Endothelial cell of umbilical vein (primary cell): ENCODE measurements around the gene SPART. TPM values are rescaled to one million over a fixed set of nuclear protein-coding genes. Genes with fewer than 3 reads are reported as not detected.

Source experiments
- BruUV-seq: library from RNA; stranded (reverse); fragments of 400-500 nt; replicated peaks from 2 replicates; lab custom pipeline; 2021; lab: Mats Ljungman, UMichigan
- CTCF ChIA-PET: fragments of 300-600, 350-600 bp; sonication (Branson Sonifier 250); formaldehyde crosslinking; loops from one replicate; lab custom pipeline; 2021; ENCODE audit warnings: antibody characterized with exemption, inconsistent platforms; lab: Charles Lee
- POLR2A ChIA-PET: fragments of 300-600, 350-600 bp; sonication (Branson Sonifier 250); formaldehyde crosslinking; loops from one replicate; lab custom pipeline; 2021; ENCODE audit warnings: antibody characterized with exemption, inconsistent platforms; lab: Charles Lee
- DNase-seq: peaks from one replicate; pipeline ENCODE4 v3.0.0-alpha.2; 2011; ENCODE audit warnings: low read depth, low spot score
- FAIRE-seq: peaks from 2 replicates; lab custom pipeline; 2011; peaks lifted over from hg19 to GRCh38; lab: Jason Lieb, UNC
- H2AFZ ChIP-seq: 2 replicates; pipeline ENCODE4 v1.6.0; 2012; ENCODE audit warnings: low read depth, low read length, control low read depth, inconsistent platforms
- H3K27ac ChIP-seq: 2 replicates; pipeline ENCODE4 v1.5.1; 2011; ENCODE audit warnings: low read depth, mild to moderate bottlenecking, control low read depth, low read length, moderate library complexity; ENCODE audit not compliant: insufficient read depth
- H3K27me3 ChIP-seq, 2 experiments: 2 replicates each; pipeline versions ENCODE4 v1.6.0 to v1.6.1; 2011; ENCODE audit warnings: low read length in 2 of 2, mixed read lengths in 1 of 2; ENCODE audit not compliant: control insufficient read depth in 2 of 2, insufficient read depth in 2 of 2
- H3K36me3 ChIP-seq, 2 experiments: 2 replicates in 1 of 2; 3 replicates in 1 of 2; pipeline ENCODE4 v1.5.1; 2011; ENCODE audit warnings: low read length in 2 of 2, mild to moderate bottlenecking in 1 of 2, moderate library complexity in 1 of 2; ENCODE audit not compliant: control insufficient read depth in 2 of 2, insufficient read depth in 2 of 2; ENCODE audit errors: extremely low read depth in 1 of 2
- H3K4me1 ChIP-seq: 3 replicates; pipeline ENCODE4 v1.5.1; 2011; ENCODE audit warnings: mild to moderate bottlenecking, low read length; ENCODE audit not compliant: control insufficient read depth, insufficient read depth; ENCODE audit errors: extremely low read depth
- H3K4me2 ChIP-seq: 2 replicates; pipeline ENCODE4 v1.6.1; 2011; ENCODE audit warnings: low read length, control low read depth, mixed read lengths; ENCODE audit not compliant: insufficient read depth
- H3K4me3 ChIP-seq, 3 experiments: fragments of 200-600 bp in 1 of 3; sonication (generic), shearing (Covaris generic) in 1 of 3; replicated peaks in 1 of 3; 2 replicates each; pipeline ENCODE4 v1.5.1; 2011 to 2016; ENCODE audit warnings: control low read depth in 3 of 3, low read length in 3 of 3, mild to moderate bottlenecking in 2 of 3, inconsistent platforms in 1 of 3, low read depth in 1 of 3, moderate library complexity in 1 of 3; ENCODE audit not compliant: insufficient read depth in 1 of 3
- H3K79me2 ChIP-seq: 2 replicates; pipeline ENCODE4 v1.6.0; 2012; ENCODE audit warnings: low read length, inconsistent platforms; ENCODE audit not compliant: control insufficient read depth, insufficient read depth
- H3K9ac ChIP-seq: replicated peaks from 2 replicates; pipeline ENCODE3; 2011; ENCODE audit warnings: low read length, control low read depth; ENCODE audit not compliant: insufficient read depth; ENCODE audit errors: extremely low read depth
- H3K9me1 ChIP-seq: replicated peaks from 3 replicates; pipeline ENCODE4 v1.6.0; 2011; ENCODE audit warnings: mild to moderate bottlenecking, low read length; ENCODE audit not compliant: control insufficient read depth, insufficient read depth; ENCODE audit errors: extremely low read depth
- H3K9me3 ChIP-seq: replicated peaks from 2 replicates; pipeline ENCODE4 v1.5.1; 2012; ENCODE audit warnings: low read length, inconsistent platforms; ENCODE audit not compliant: control insufficient read depth, insufficient read depth
- H4K20me1 ChIP-seq: replicated peaks from 2 replicates; pipeline ENCODE3; 2011; ENCODE audit warnings: mild to moderate bottlenecking, low read length; ENCODE audit not compliant: control insufficient read depth, insufficient read depth; ENCODE audit errors: extremely low read depth
- CTCF ChIP-seq, 2 donors: IDR thresholded peaks; 1 replicate in 1 of 2; 2 replicates in 1 of 2; pipeline ENCODE4 v1.5.1; 2011; ENCODE audit warnings: low read length in 2 of 2, mild to moderate bottlenecking in 2 of 2, moderate library complexity in 2 of 2, control low read depth in 1 of 2, inconsistent platforms in 1 of 2, low read depth in 1 of 2; ENCODE audit not compliant: insufficient read depth in 1 of 2; ENCODE audit errors: extremely low read depth in 1 of 2
- EZH2 ChIP-seq: IDR thresholded peaks from 2 replicates; pipeline ENCODE4 v1.6.1; 2012; ENCODE audit warnings: borderline replicate concordance, low read depth, mild to moderate bottlenecking, moderate library complexity, low read length, inconsistent platforms; ENCODE audit not compliant: severe bottlenecking
- FOS ChIP-seq: IDR thresholded peaks from 2 replicates; pipeline ENCODE4 v1.6.1; 2011; ENCODE audit warnings: mild to moderate bottlenecking, low read length, moderate library complexity, borderline replicate concordance; ENCODE audit not compliant: insufficient read depth
- GATA2 ChIP-seq: IDR thresholded peaks from 2 replicates; pipeline ENCODE4 v1.7.0; 2011; ENCODE audit warnings: low read depth, mild to moderate bottlenecking, moderate library complexity, mixed read lengths, low read length; ENCODE audit not compliant: insufficient read length, insufficient read depth
- JUN ChIP-seq: IDR thresholded peaks from 2 replicates; pipeline ENCODE4 v1.6.1; 2011; ENCODE audit warnings: borderline replicate concordance, low read depth; ENCODE audit not compliant: insufficient read length, insufficient read depth
- MAX ChIP-seq: IDR thresholded peaks from 2 replicates; pipeline ENCODE4 v1.6.1; 2011; ENCODE audit not compliant: insufficient read depth, insufficient read length
- MYC ChIP-seq: IDR thresholded peaks from one replicate; pipeline ENCODE4 v1.6.1; 2011; ENCODE audit warnings: mild to moderate bottlenecking, low read depth, low read length
- POLR2A ChIP-seq: IDR thresholded peaks from 2 replicates; pipeline ENCODE4 v1.6.1; 2012; ENCODE audit warnings: low read depth, mild to moderate bottlenecking, control low read depth, low read length
- POLR2AphosphoS5 ChIP-seq: IDR thresholded peaks from 2 replicates; pipeline ENCODE4 v1.6.1; 2012; ENCODE audit warnings: low read depth, mild to moderate bottlenecking, control low read depth, low read length, moderate library complexity; ENCODE audit not compliant: insufficient read depth
- dilution Hi-C: fragments of 300-500 bp; cut with MboI; formaldehyde crosslinking; loops from one replicate; pipeline ENCODE4 v1.15.0; 2019; ENCODE audit warnings: low sequenced_read_pairs; ENCODE audit not compliant: extremely low pct_ligation_motif_present
- intact Hi-C: fragments of 100-400 bp; cut with micrococcal nuclease; formaldehyde crosslinking; loops from one replicate; pipeline ENCODE4 v1.10.0; 2022
- polyA plus RNA-seq, 4 experiments: library from polyadenylated mRNA; depleted of rRNA in 3 of 4; stranded (reverse) in 3 of 4; unstranded in 1 of 4; fragments of >200 nt; gene quantifications; 2 replicates each; pipeline versions ENCODE4 v1.2.1 to v1.2.3, GENCODE V29; 2011 to 2012; ENCODE audit warnings: missing spikeins in 1 of 4
- total RNA-seq: library from RNA; stranded (reverse); gene quantifications from 2 replicates; pipeline ENCODE4 v1.2.3, GENCODE V29; 2021

Gene SPART
- total and polyA plus RNA-seq, 2 donors (not counting 3 experiments of a cell fraction or from before 2014, with no cell fraction given) = 40.8 to 73.6 TPM

GRCh38 chr13:36328821-36329220 lies 17.4 kb downstream of the SPART start:
- H3K36me3 ChIP-seq = peaks cover 10 to 17% of the 10 kb centered on the region in 2 experiments
- ChIA-PET CTCF (interaction anchor here (1.1 to 1.5 kb wide), 3 partner anchors 9 to 407 kb away, joined by 3 to 6 read pairs (median 3); no protein-coding TSS in a partner anchor), POLR2A (no interaction called here)
- no peak overlapping the region for H2AFZ ChIP-seq
- no peak overlapping the region for H3K27ac ChIP-seq
- peaks cover 13% of the 10 kb centered on the region for H3K4me1 ChIP-seq
- TF ChIP-seq MYC (no peak), GATA2 (no peak), POLR2A (no peak)
- peaks cover 41% of the 10 kb centered on the region for H3K79me2 ChIP-seq
- DNase-seq (no peak), FAIRE-seq (no peak)
- no peak overlapping the region for H3K4me2 ChIP-seq
- no TSS peak for BruUV-seq
- H3K9ac ChIP-seq = no peak overlapping the region
- dilution Hi-C loops = no loop called here
- H3K9me1 ChIP-seq = no peaks in the 10 kb centered on the region
- peaks cover 2% of the 10 kb centered on the region for H4K20me1 ChIP-seq
- no peak overlapping the region for H3K4me3 ChIP-seq
- intact Hi-C loops = no loop called here
- H3K9me3 ChIP-seq = no peaks in the 10 kb centered on the region
- H3K27me3 ChIP-seq = no peaks in the 10 kb centered on the region

- Histone ChIP-seq H3K9me3 (no peaks in the 10 kb centered on the region), H3K9ac (no peak overlapping the region), H2AFZ (no peak overlapping the region), H3K4me2 (no peak overlapping the region), H3K79me2 (peaks cover 16% of the 10 kb centered on the region), H3K9me1 (no peaks in the 10 kb centered on the region), H3K27ac (no peak overlapping the region), H3K4me1 (no peaks in the 10 kb centered on the region), H3K27me3 (no peaks in the 10 kb centered on the region), H4K20me1 (peaks cover 2% of the 10 kb centered on the region), H3K4me3 (no peak overlapping the region), H3K36me3 (peaks cover 15 to 22% of the 10 kb centered on the region in 2 experiments)
- no peak for TF ChIP-seq GATA2
- TF ChIP-seq POLR2AphosphoS5 = no peak
- no peak for TF ChIP-seq MYC
- no peak for TF ChIP-seq CTCF (IDR thresholded peaks at IDR 0.05; ENCODE audit: extremely low read depth in 1 of 2, insufficient read depth in 1 of 2, low read depth in 1 of 2, low read length in 2 of 2)
- TF ChIP-seq JUN = no peak
- TF ChIP-seq FOS = no peak
- no peak for TF ChIP-seq POLR2A
- TF ChIP-seq MAX = no peak
- no peak for TF ChIP-seq EZH2
- no peak for FAIRE-seq
- no peak for DNase-seq
- BruUV-seq = no TSS peak
- dilution Hi-C loops = no loop called here
- intact Hi-C loops = no loop called here
- ChIA-PET POLR2A (interaction anchor here (0.7 kb wide), 1 partner anchor 593 kb away, joined by 3 read pairs; no protein-coding TSS in a partner anchor), CTCF (interaction anchor here (1.1 to 1.3 kb wide), 3 partner anchors 14 to 43 kb away, joined by 3 to 5 read pairs (median 4); no protein-coding TSS in a partner anchor)
Observed at GRCh38 chr13:36325912-36326311, 20.3 kb downstream of the SPART start.
